ENCODE data around the gene ING1.

ING1 gene

DNA sequence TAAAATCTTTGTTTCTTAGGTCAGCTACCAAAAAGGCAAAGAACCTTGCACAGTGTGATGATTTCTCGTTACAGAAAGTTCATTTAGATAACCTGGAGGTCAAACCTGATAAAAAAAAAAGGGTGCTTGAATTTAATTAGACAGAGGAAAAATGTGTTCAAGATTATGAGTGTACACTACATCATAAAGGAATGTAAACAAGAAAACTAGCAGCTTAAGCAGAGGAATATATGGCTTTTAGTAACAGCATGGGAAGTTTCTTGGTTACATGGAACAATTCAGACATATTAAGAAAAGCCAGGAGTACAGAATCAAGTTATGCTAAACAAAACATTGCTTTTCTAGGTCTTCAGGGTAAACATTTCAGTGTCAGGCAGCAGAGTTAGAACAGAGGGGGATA lies 32.9 kb downstream of the ING1 start:
- Histone ChIP-seq H3K4me2 (ENCODE audit: low read length) (no peak overlapping the region), H3F3A (ENCODE audit: insufficient read depth, low read length) (no peaks in the 10 kb centered on the region), H4K20me1 (ENCODE audit: insufficient read depth, low read length) (no peaks in the 10 kb centered on the region), H3K4me3 (ENCODE audit: low read depth, low read length, poor library complexity, severe bottlenecking) (no peak overlapping the region), H3K9me2 (ENCODE audit: low read depth, low read length) (no peaks in the 10 kb centered on the region), H2AFZ (ENCODE audit: low read length) (no peak overlapping the region), H3K36me3 (ENCODE audit: insufficient read depth, low read length) (no peaks in the 10 kb centered on the region), H3K9ac (ENCODE audit: low read length) (no peak overlapping the region), H3K4me1 (ENCODE audit: insufficient read depth, low read length, severe bottlenecking) (no peaks in the 10 kb centered on the region), H3K79me2 (ENCODE audit: insufficient read depth, low read length) (no peaks in the 10 kb centered on the region), H3K9me3 (ENCODE audit: low read length) (peaks cover 20% of the 10 kb centered on the region; the same call in 1 of the 2 replicates), H3K27me3 (ENCODE audit: insufficient read depth, low read length) (no peaks in the 10 kb centered on the region; the same call in 1 of the 2 replicates), H3K27ac (ENCODE audit: low read depth, low read length, poor library complexity, severe bottlenecking) (no peak overlapping the region)
- TF ChIP-seq EZH2 (IDR thresholded peaks at IDR 0.05; ENCODE audit: borderline replicate concordance, low read length) = no peak
- TF ChIP-seq, protein P1, sequence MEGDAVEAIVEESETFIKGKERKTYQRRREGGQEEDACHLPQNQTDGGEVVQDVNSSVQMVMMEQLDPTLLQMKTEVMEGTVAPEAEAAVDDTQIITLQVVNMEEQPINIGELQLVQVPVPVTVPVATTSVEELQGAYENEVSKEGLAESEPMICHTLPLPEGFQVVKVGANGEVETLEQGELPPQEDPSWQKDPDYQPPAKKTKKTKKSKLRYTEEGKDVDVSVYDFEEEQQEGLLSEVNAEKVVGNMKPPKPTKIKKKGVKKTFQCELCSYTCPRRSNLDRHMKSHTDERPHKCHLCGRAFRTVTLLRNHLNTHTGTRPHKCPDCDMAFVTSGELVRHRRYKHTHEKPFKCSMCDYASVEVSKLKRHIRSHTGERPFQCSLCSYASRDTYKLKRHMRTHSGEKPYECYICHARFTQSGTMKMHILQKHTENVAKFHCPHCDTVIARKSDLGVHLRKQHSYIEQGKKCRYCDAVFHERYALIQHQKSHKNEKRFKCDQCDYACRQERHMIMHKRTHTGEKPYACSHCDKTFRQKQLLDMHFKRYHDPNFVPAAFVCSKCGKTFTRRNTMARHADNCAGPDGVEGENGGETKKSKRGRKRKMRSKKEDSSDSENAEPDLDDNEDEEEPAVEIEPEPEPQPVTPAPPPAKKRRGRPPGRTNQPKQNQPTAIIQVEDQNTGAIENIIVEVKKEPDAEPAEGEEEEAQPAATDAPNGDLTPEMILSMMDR (IDR thresholded peaks at IDR 0.05; ENCODE audit: low read length) = no peak

DNA sequence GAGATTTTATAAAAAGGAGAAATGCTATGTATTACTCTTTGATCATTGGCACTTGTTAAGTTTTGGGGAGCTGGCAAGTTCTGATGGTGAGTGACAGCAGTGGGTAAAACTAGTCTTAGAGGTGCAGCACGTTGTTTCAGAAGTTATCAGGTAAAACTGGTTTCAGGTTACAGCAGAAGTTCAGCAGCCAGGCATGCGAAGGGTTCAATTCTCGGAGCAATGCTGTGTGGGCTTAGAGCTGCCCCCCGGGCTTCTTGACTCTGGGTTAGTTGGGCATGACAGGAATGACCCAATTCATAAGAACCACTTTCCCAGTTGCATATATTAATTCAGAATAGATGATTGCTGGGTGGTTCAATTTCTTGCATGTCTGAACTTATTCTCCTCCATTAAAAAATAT lies 34.8 kb downstream of the ING1 start:
- Histone ChIP-seq H3K27ac (ENCODE audit: low read depth, low read length, poor library complexity, severe bottlenecking) (no peak overlapping the region), H2AFZ (ENCODE audit: low read length) (no peak overlapping the region)
- TF ChIP-seq, protein P1 (IDR thresholded peaks at IDR 0.05; ENCODE audit: low read length) = no peak
- TF ChIP-seq EZH2 (IDR thresholded peaks at IDR 0.05; ENCODE audit: borderline replicate concordance, low read length) = no peak

DNA sequence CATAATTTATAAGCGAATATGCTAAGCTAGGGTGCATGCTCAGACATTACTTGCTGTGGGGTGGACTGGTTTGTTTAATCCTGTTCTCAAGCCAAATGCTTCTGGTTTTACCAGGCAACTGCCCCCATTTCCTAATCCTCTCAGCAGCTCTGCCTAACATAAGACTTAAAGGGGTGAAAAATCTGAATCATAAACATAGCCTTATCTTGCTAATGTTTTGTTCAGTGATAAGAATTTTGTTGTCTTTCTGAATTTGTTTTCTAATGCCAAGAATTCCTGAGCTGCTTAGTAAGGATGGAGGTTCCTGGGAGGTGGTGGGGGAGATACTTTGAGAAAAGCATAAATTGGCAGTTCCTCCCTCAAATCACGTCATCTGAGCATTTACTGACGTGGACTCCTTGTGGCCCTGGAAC lies 42.7 kb downstream of the ING1 start:
- Histone ChIP-seq H3K4me1 (ENCODE audit: insufficient read depth, low read length, severe bottlenecking) (no peaks in the 10 kb centered on the region), H4K20me1 (ENCODE audit: insufficient read depth, low read length) (no peaks in the 10 kb centered on the region), H3K9ac (ENCODE audit: low read length) (no peak overlapping the region), H2AFZ (ENCODE audit: low read length) (no peak overlapping the region), H3F3A (ENCODE audit: insufficient read depth, low read length) (no peaks in the 10 kb centered on the region), H3K79me2 (ENCODE audit: insufficient read depth, low read length) (no peaks in the 10 kb centered on the region), H3K9me3 (ENCODE audit: low read length) (peaks cover 4% of the 10 kb centered on the region; the same call in 1 of the 2 replicates), H3K27me3 (ENCODE audit: insufficient read depth, low read length) (peaks cover 8% of the 10 kb centered on the region; the same call in 1 of the 2 replicates), H3K4me3 (ENCODE audit: low read depth, low read length, poor library complexity, severe bottlenecking) (no peak overlapping the region), H3K9me2 (ENCODE audit: low read depth, low read length) (no peaks in the 10 kb centered on the region), H3K4me2 (ENCODE audit: low read length) (no peak overlapping the region), H3K27ac (ENCODE audit: low read depth, low read length, poor library complexity, severe bottlenecking) (no peak overlapping the region), H3K36me3 (ENCODE audit: insufficient read depth, low read length) (no peaks in the 10 kb centered on the region)
- TF ChIP-seq, protein P1 (IDR thresholded peaks at IDR 0.05; ENCODE audit: low read length) = no peak
- no peak for TF ChIP-seq EZH2 (IDR thresholded peaks at IDR 0.05; ENCODE audit: borderline replicate concordance, low read length)

More for the DNA sequence above, 34.8 kb downstream of the ING1 start:
- Histone ChIP-seq H3K36me3 (ENCODE audit: insufficient read depth, low read length) (no peaks in the 10 kb centered on the region), H4K20me1 (ENCODE audit: insufficient read depth, low read length) (no peaks in the 10 kb centered on the region), H3F3A (ENCODE audit: insufficient read depth, low read length) (no peaks in the 10 kb centered on the region), H3K79me2 (ENCODE audit: insufficient read depth, low read length) (no peaks in the 10 kb centered on the region), H3K4me1 (ENCODE audit: insufficient read depth, low read length, severe bottlenecking) (no peaks in the 10 kb centered on the region), H3K9me3 (ENCODE audit: low read length) (peaks cover 18% of the 10 kb centered on the region; the same call in 1 of the 2 replicates), H3K4me2 (ENCODE audit: low read length) (no peak overlapping the region), H3K4me3 (ENCODE audit: low read depth, low read length, poor library complexity, severe bottlenecking) (no peak overlapping the region), H3K9ac (ENCODE audit: low read length) (no peak overlapping the region), H3K9me2 (ENCODE audit: low read depth, low read length) (no peaks in the 10 kb centered on the region), H3K27me3 (ENCODE audit: insufficient read depth, low read length) (no peaks in the 10 kb centered on the region; the same call in 1 of the 2 replicates)

All from OCI-LY1 (cell line).